ENCODE measurements around the gene PFDN5.
A peak's percentile ranks its signal among the peaks of the same experiment; 100 is the strongest.
"Not testable (repeated sequence)": the region's sequence is repeated elsewhere in the genome, so short reads cannot be mapped to it uniquely, and the experiment has no call there.

PFDN5 gene

GRCh38 chr12:53286448-53286847, 8.9 kb upstream of the PFDN5 start:
- no peak for DNase-seq

- peak in 36 of 56 donors; percentile 2 to 77 (median 24) for DNase-seq
Observed at GRCh38 chr12:53287741-53288216, 7.6 kb upstream of the PFDN5 start.

GRCh38 chr12:53288322-53288721, 7.0 kb upstream of the PFDN5 start:
- DNase-seq: no peak

- no peak for DNase-seq
Observed at GRCh38 chr12:53289891-53290290, 5.5 kb upstream of the PFDN5 start.

GRCh38 chr12:53290661-53291060, 4.7 kb upstream of the PFDN5 start:
- no peak for DNase-seq

GRCh38 chr12:53292426-53292825, 2.9 kb upstream of the PFDN5 start:
- no peak for DNase-seq

- DNase-seq: no peak
Observed at GRCh38 chr12:53295891-53296219, 513 bp downstream of the PFDN5 start.

GRCh38 chr12:53297106-53297505, 1.8 kb downstream of the PFDN5 start:
- DNase-seq: not testable (repeated sequence)

- DNase-seq: no peak
Observed at GRCh38 chr12:53298164-53298563, 2.8 kb downstream of the PFDN5 start.

- DNase-seq: peak in 1 of 56 donors; percentile 30
Observed at GRCh38 chr12:53299101-53299453, 3.7 kb downstream of the PFDN5 start.

- DNase-seq: peak; percentile 35 to 94 (median 84)
Observed at GRCh38 chr12:53299454-53300180, 4.3 kb downstream of the PFDN5 start, which contains the start of gene MYG1. TSS of gene MYG1 (plus strand) at chr12:53299695. CDS start at chr12:53299738, 43 bp downstream.

GRCh38 chr12:53300187-53300586, 4.8 kb downstream of the PFDN5 start:
- DNase-seq: peak in 1 of 56 donors; percentile 20

- no peak for DNase-seq
Observed at GRCh38 chr12:53302903-53303302, 7.6 kb downstream of the PFDN5 start.

GRCh38 chr12:53306826-53307225, 11.5 kb downstream of the PFDN5 start:
- no peak for DNase-seq

GRCh38 chr12:53308276-53308675, 12.9 kb downstream of the PFDN5 start:
- no peak for DNase-seq

- no peak for DNase-seq
Observed at GRCh38 chr12:53313996-53314395, 18.7 kb downstream of the PFDN5 start.

GRCh38 chr12:53320352-53321195, 25.2 kb downstream of the PFDN5 start:
- no peak for DNase-seq

- DNase-seq: peak in 7 of 56 donors; percentile 37 to 63 (median 55)
Observed at GRCh38 chr12:53324113-53324778, 28.9 kb downstream of the PFDN5 start.

- peak in 55 of 56 donors; percentile 38 to 94 (median 85) for DNase-seq
Observed at GRCh38 chr12:53324779-53325510, 29.6 kb downstream of the PFDN5 start.

- peak in 55 of 56 donors; percentile 18 to 94 (median 81) for DNase-seq
Observed at GRCh38 chr12:53325511-53326061, 30.2 kb downstream of the PFDN5 start.

All from nucleus accumbens (tissue), 56 donors.